ENCODE measurements around the gene MEIS1.

The MEIS1 gene

DNA sequence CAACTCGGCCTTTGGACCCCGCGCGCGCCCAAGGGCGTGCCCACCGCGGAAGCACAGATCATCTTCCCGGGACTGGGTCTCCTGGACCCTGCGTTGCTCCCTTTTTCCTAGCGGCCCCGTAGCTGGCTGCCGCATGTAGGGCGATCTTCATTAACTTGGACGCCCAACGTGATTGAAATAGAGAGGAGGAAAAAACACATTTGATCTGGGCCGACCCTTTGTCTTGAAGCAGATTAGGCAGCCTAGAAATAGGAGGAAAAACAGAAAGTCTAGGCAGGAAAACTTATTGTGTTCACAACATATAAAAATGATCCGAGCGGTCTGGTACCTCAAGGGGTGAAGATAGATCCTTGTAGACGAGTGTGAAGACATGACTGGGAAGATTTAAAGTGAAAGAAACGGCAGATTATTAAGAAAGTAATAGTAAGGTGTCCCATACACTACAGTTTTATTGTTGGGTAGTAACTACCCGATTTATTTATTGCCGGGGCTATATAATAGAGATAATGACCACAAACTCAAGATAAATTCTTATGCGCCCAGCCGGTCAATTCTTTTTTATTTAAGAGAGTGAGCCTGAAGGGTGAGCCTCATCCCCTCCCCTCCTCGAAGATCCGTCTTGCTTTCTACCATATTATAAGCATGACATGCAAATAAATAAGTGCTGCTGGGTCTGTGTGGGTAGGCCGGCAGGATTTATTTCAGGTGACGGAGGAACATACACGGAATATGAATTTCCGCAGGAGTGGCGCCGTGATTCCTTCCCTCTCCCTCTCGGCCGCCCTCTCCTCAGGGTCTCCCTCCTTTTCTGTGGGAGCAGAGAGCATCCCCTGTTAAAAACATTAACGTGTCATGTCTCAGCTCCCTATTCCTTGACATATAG lies 147.4 kb downstream of the MEIS1 start:
- no peak for TF ChIP-seq SIN3A (IDR thresholded peaks at IDR 0.05; ENCODE audit: borderline replicate concordance, insufficient read depth, low read length)
- no peak for TF ChIP-seq FOXP2 (optimal IDR thresholded peaks at IDR 0.05; ENCODE audit: borderline replicate concordance, extremely low read depth, extremely low read length, insufficient read depth)
- no peak for TF ChIP-seq POLR2AphosphoS5 (IDR thresholded peaks at IDR 0.05; ENCODE audit: low read depth, low read length)
- TF ChIP-seq, protein P1, sequence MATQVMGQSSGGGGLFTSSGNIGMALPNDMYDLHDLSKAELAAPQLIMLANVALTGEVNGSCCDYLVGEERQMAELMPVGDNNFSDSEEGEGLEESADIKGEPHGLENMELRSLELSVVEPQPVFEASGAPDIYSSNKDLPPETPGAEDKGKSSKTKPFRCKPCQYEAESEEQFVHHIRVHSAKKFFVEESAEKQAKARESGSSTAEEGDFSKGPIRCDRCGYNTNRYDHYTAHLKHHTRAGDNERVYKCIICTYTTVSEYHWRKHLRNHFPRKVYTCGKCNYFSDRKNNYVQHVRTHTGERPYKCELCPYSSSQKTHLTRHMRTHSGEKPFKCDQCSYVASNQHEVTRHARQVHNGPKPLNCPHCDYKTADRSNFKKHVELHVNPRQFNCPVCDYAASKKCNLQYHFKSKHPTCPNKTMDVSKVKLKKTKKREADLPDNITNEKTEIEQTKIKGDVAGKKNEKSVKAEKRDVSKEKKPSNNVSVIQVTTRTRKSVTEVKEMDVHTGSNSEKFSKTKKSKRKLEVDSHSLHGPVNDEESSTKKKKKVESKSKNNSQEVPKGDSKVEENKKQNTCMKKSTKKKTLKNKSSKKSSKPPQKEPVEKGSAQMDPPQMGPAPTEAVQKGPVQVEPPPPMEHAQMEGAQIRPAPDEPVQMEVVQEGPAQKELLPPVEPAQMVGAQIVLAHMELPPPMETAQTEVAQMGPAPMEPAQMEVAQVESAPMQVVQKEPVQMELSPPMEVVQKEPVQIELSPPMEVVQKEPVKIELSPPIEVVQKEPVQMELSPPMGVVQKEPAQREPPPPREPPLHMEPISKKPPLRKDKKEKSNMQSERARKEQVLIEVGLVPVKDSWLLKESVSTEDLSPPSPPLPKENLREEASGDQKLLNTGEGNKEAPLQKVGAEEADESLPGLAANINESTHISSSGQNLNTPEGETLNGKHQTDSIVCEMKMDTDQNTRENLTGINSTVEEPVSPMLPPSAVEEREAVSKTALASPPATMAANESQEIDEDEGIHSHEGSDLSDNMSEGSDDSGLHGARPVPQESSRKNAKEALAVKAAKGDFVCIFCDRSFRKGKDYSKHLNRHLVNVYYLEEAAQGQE (IDR thresholded peaks at IDR 0.05; ENCODE audit: insufficient read depth in 1 of 2, low read depth in 2 of 2, low read length in 2 of 2), result no peak
- no peak for TF ChIP-seq TAF1 (IDR thresholded peaks at IDR 0.05; ENCODE audit: borderline replicate concordance, insufficient read depth, low read length)

- TF ChIP-seq, protein P1 (IDR thresholded peaks at IDR 0.05; ENCODE audit: insufficient read depth in 1 of 2, low read depth in 2 of 2, low read length in 2 of 2), result no peak
- TF ChIP-seq FOXP2 (optimal IDR thresholded peaks at IDR 0.05; ENCODE audit: borderline replicate concordance, extremely low read depth, extremely low read length, insufficient read depth) (no peak), POLR2AphosphoS5 (IDR thresholded peaks at IDR 0.05; ENCODE audit: low read depth, low read length) (no peak), TAF1 (IDR thresholded peaks at IDR 0.05; ENCODE audit: borderline replicate concordance, insufficient read depth, low read length) (no peak), SIN3A (IDR thresholded peaks at IDR 0.05; ENCODE audit: borderline replicate concordance, insufficient read depth, low read length) (no peak)
Observed at GRCh38 chr2:66582987-66583880, 148.3 kb downstream of the MEIS1 start.

DNA sequence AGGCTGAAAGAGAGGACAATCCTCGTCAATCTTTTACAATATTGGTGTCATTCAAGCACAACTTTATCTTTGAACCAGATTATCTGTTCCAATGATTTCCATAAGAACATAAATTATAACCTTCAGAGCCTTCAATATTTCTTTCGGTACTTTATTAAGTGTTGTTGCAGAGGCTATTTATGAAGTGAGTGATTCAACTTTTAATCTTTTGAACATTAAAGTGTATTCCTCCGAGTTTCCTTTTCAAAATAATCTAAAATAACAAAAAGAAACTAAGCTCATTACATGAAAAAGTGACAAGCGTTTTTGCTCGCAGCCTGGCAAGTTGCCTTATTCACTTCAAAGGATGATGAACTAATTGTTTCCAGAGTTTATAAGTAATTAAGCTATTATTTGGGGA lies 149.0 kb downstream of the MEIS1 start:
- TF ChIP-seq FOXP2 (optimal IDR thresholded peaks at IDR 0.05; ENCODE audit: borderline replicate concordance, extremely low read depth, extremely low read length, insufficient read depth) (no peak), SIN3A (IDR thresholded peaks at IDR 0.05; ENCODE audit: borderline replicate concordance, insufficient read depth, low read length) (no peak), TAF1 (IDR thresholded peaks at IDR 0.05; ENCODE audit: borderline replicate concordance, insufficient read depth, low read length) (no peak), POLR2AphosphoS5 (IDR thresholded peaks at IDR 0.05; ENCODE audit: low read depth, low read length) (no peak)
- TF ChIP-seq, protein P1 (IDR thresholded peaks at IDR 0.05; ENCODE audit: insufficient read depth in 1 of 2, low read depth in 2 of 2, low read length in 2 of 2), result no peak

DNA sequence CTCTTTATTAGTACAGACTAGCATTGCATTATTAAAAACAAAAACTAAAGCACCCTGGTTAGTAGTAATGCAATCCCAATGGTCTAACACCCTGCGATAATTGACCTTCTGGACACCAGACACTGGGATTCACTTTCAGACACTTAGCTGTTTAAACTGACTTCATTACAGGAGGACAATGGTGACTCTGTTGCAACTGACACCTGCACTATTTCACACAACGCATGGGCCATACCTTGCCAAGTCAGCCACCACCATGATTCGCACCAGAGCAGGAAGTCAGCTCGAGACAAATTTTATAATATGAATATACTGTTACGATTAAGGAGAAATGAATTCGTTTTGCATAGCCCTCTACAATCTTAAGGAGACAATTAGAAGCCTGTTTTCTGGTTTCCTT lies 150.7 kb downstream of the MEIS1 start:
- TF ChIP-seq SIN3A (IDR thresholded peaks at IDR 0.05; ENCODE audit: borderline replicate concordance, insufficient read depth, low read length), result no peak

DNA sequence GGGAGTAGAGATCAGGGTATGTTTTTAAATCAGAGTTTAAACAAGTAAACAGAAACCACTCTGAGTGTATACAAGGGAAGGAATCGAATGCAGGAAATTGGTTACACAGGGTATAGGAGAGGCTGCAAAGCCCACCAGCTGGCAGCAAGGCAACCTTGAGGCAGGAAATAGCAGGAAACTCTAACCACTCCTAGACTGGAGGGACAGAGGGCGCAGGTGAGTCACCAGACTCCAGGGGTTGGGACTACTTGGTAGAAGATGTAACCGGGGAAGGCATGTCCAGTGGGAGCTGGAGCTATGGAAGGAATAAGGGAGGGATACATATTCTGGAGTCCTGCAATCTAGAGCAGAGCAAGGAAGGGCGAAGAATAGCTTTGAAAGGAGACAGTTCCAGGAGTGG lies 152.3 kb downstream of the MEIS1 start:
- no peak for TF ChIP-seq FOXP2 (optimal IDR thresholded peaks at IDR 0.05; ENCODE audit: borderline replicate concordance, extremely low read depth, extremely low read length, insufficient read depth)
- no peak for TF ChIP-seq SIN3A (IDR thresholded peaks at IDR 0.05; ENCODE audit: borderline replicate concordance, insufficient read depth, low read length)

Measured in PFSK-1 (cell line).